HepG2 (cell line): ENCODE results near the gene KIF22. TPM values are rescaled to one million over a fixed set of nuclear protein-coding genes. Genes with fewer than 3 reads are reported as not detected.

Experiments used
- ARHGAP35 ChIP-seq: sonication (generic); formaldehyde crosslinking; IDR thresholded peaks from 2 replicates; pipeline ENCODE4 v1.9.0; 2022; ENCODE audit warnings: mild to moderate bottlenecking, inconsistent platforms, moderate library complexity, missing genetic modification reagents, borderline replicate concordance
- ATM ChIP-seq: fragments of 450-650 bp; IDR thresholded peaks from 2 replicates; pipeline ENCODE4 v1.7.1; 2017; ENCODE audit warnings: mild to moderate bottlenecking, borderline replicate concordance
- DBP ChIP-seq: sonication (generic); formaldehyde crosslinking; IDR thresholded peaks from 2 replicates; pipeline ENCODE4 v1.4.0; 2020; ENCODE audit warnings: missing genetic modification reagents; ENCODE audit errors: not compliant biosample characterization
- GPN1 ChIP-seq: sonication (generic); formaldehyde crosslinking; IDR thresholded peaks from 2 replicates; pipeline ENCODE4 v1.5.1; 2020; ENCODE audit warnings: missing genetic modification reagents, borderline replicate concordance
- GTF3A ChIP-seq: sonication (generic); formaldehyde crosslinking; conservative IDR thresholded peaks from 2 replicates; pipeline ENCODE4 v1.4.0; 2020; ENCODE audit warnings: mild to moderate bottlenecking, missing genetic modification reagents
- HDAC2 ChIP-seq: sonication (generic); formaldehyde crosslinking; IDR thresholded peaks from 2 replicates; pipeline ENCODE4 v1.4.0; 2020; ENCODE audit warnings: missing genetic modification reagents
- IKZF1 ChIP-seq: fragments of 450-650 bp; IDR thresholded peaks from 2 replicates; pipeline ENCODE4 v1.7.1; 2016
- MEIS1 ChIP-seq: sonication (generic); formaldehyde crosslinking; IDR thresholded peaks from 2 replicates; pipeline ENCODE4 v1.9.0; 2021; ENCODE audit warnings: mild to moderate bottlenecking, missing genetic modification reagents, moderate library complexity, borderline replicate concordance
- NR1H2 ChIP-seq: sonication (generic); formaldehyde crosslinking; IDR thresholded peaks from 2 replicates; pipeline ENCODE4 v1.8.1; 2022; ENCODE audit warnings: low read depth, missing genetic modification reagents, borderline replicate concordance
- NR3C1 ChIP-seq: sonication (generic); formaldehyde crosslinking; IDR thresholded peaks from 2 replicates; pipeline ENCODE4 v1.4.0; 2020; ENCODE audit warnings: missing genetic modification reagents
- PBX3 ChIP-seq: sonication (generic); formaldehyde crosslinking; IDR thresholded peaks from 2 replicates; pipeline ENCODE4 v1.8.1; 2023; ENCODE audit warnings: missing genetic modification reagents, inconsistent platforms, borderline replicate concordance
- POLR2AphosphoS2 ChIP-seq: IDR thresholded peaks from 2 replicates; pipeline ENCODE4 v1.6.1; 2011; ENCODE audit warnings: low read depth, low read length, improper control_type of control experiment
- SIN3A ChIP-seq: IDR thresholded peaks from 2 replicates; pipeline ENCODE4 v1.6.1; 2011; ENCODE audit warnings: low read depth, mild to moderate bottlenecking, control low read depth, low read length, borderline replicate concordance
- SNAI1 ChIP-seq: sonication (generic); formaldehyde crosslinking; IDR thresholded peaks from 2 replicates; pipeline ENCODE4 v1.5.0; 2020; ENCODE audit warnings: mild to moderate bottlenecking, missing genetic modification reagents, borderline replicate concordance
- SRF ChIP-seq: IDR thresholded peaks from 2 replicates; pipeline ENCODE4 v1.6.1; 2011; ENCODE audit warnings: mild to moderate bottlenecking, low read depth, low read length, moderate library complexity
- UBTF ChIP-seq: sonication (generic); formaldehyde crosslinking; IDR thresholded peaks from 2 replicates; pipeline ENCODE4 v1.4.0; 2020; ENCODE audit warnings: mild to moderate bottlenecking, missing genetic modification reagents
- YEATS4 ChIP-seq: sonication (generic); formaldehyde crosslinking; IDR thresholded peaks from 2 replicates; pipeline ENCODE4 v1.4.0; 2020; ENCODE audit warnings: missing genetic modification reagents, borderline replicate concordance
- ZBTB33 ChIP-seq: sonication (generic); formaldehyde crosslinking; IDR thresholded peaks from 2 replicates; pipeline ENCODE4 v1.4.0; 2020; ENCODE audit warnings: missing genetic modification reagents
- ZFP36L2 ChIP-seq: sonication (generic); formaldehyde crosslinking; IDR thresholded peaks from 2 replicates; pipeline ENCODE4 v1.4.0; 2020; ENCODE audit warnings: missing genetic modification reagents
- ZMAT5 ChIP-seq: sonication (generic); formaldehyde crosslinking; IDR thresholded peaks from 2 replicates; pipeline ENCODE4 v1.5.0; 2020; ENCODE audit warnings: mild to moderate bottlenecking, low read depth, missing genetic modification reagents, borderline replicate concordance
- ZNF569 ChIP-seq: sonication (generic); formaldehyde crosslinking; IDR thresholded peaks from 2 replicates; pipeline ENCODE4 v1.5.0; 2020; ENCODE audit warnings: mild to moderate bottlenecking, missing genetic modification reagents, moderate library complexity, borderline replicate concordance
- ZNF841 ChIP-seq: sonication (generic); formaldehyde crosslinking; IDR thresholded peaks from 2 replicates; pipeline ENCODE4 v1.8.1; 2023; ENCODE audit warnings: missing genetic modification reagents, borderline replicate concordance
- ZSCAN30 ChIP-seq: sonication (generic); formaldehyde crosslinking; IDR thresholded peaks from 2 replicates; pipeline ENCODE4 v1.5.0; 2020; ENCODE audit warnings: mild to moderate bottlenecking, missing genetic modification reagents
- polyA plus RNA-seq, 8 experiments: library from polyadenylated mRNA; depleted of rRNA in 3 of 8; stranded (reverse) in 7 of 8; unstranded in 1 of 8; fragments of >200 nt; fragmentation: Illumina TruSeq in 4 of 8; extraction: Trizol in 4 of 8; gene quantifications; 2 replicates each; pipeline versions ENCODE4 v1.2.1 to v1.2.3, GENCODE V29; 2011 to 2016; ENCODE audit warnings: low read depth in 4 of 8, missing spikeins in 1 of 8, mixed read lengths in 1 of 8; ENCODE audit not compliant: insufficient read depth in 1 of 8
- total RNA-seq, 5 experiments: library from RNA; depleted of rRNA; stranded (reverse); fragments of >200 nt; fragmentation: Illumina TruSeq; extraction: Trizol; gene quantifications; 2 replicates each; pipeline ENCODE4 v1.2.3, GENCODE V29; 2016; ENCODE audit warnings: low read depth in 1 of 5

KIF22 gene
- total and polyA plus RNA-seq, 2 of the 13 experiments (the other 11 are each of a cell fraction or from before 2014, with no cell fraction given), result 95.8 to 118 TPM

- TF ChIP-seq UBTF (CRISPR knock-in tag), result peak; percentile 60; the same call in 1 of the 2 replicates
- TF ChIP-seq GPN1, result 0 out of 2 replicates have a peak, but pooled peaks have one; percentile 53
- TF ChIP-seq HDAC2 (CRISPR knock-in tag), result peak; percentile 77; the same call in 1 of the 2 replicates
- no peak for TF ChIP-seq DBP
- TF ChIP-seq NR1H2 (CRISPR knock-in tag), result no peak
- TF ChIP-seq MEIS1 (CRISPR knock-in tag), result no peak
- TF ChIP-seq SRF, result no peak
- peak; percentile 42; the same call in 1 of the 2 replicates for TF ChIP-seq YEATS4 (CRISPR knock-in tag)
- peak; percentile 94 for TF ChIP-seq ZBTB33
- no peak for TF ChIP-seq ATM
- no peak for TF ChIP-seq ZMAT5 (CRISPR knock-in tag)
- TF ChIP-seq ZNF569 (CRISPR knock-in tag), result no peak
- no peak for TF ChIP-seq IKZF1
- no peak for TF ChIP-seq GTF3A (CRISPR knock-in tag)
- TF ChIP-seq ZFP36L2 (CRISPR knock-in tag), result no peak
- TF ChIP-seq PBX3 (CRISPR knock-in tag), result no peak
- no peak for TF ChIP-seq NR3C1
- no peak for TF ChIP-seq SNAI1 (CRISPR knock-in tag)
- TF ChIP-seq SIN3A, result no peak
- 0 out of 2 replicates have a peak, but pooled peaks have one; percentile 46 for TF ChIP-seq ARHGAP35 (CRISPR knock-in tag)
- no peak for TF ChIP-seq POLR2AphosphoS2
- TF ChIP-seq ZSCAN30 (CRISPR knock-in tag), result no peak
- TF ChIP-seq ZNF841 (CRISPR knock-in tag), result no peak
These were observed 5.5 kb upstream of the KIF22 start (continued) for GRCh38 chr16:29784901-29785500.
